Peyer's patch (tissue), 4 donors: Measurements from ENCODE around the gene KIF26B.

Source experiments
- POLR2A ChIP-seq, 2 donors: fragments of 450-650 bp; IDR thresholded peaks; one replicate each; pipeline ENCODE4 v1.5.1; 2017; ENCODE audit warnings: antibody characterized with exemption in 2 of 2, mild to moderate bottlenecking in 2 of 2, moderate library complexity in 2 of 2
- TF ChIP-seq, protein P1 (sequence below), 6 experiments: fragments of 450-650 bp in 4 of 6; fragments of 200-600 bp in 2 of 6; sonication (generic) in 1 of 6; IDR thresholded peaks; one replicate each; pipeline ENCODE4 v1.5.1; 2017 to 2019; ENCODE audit warnings: antibody characterized with exemption in 6 of 6, mild to moderate bottlenecking in 3 of 6, moderate library complexity in 1 of 6

DNA sequence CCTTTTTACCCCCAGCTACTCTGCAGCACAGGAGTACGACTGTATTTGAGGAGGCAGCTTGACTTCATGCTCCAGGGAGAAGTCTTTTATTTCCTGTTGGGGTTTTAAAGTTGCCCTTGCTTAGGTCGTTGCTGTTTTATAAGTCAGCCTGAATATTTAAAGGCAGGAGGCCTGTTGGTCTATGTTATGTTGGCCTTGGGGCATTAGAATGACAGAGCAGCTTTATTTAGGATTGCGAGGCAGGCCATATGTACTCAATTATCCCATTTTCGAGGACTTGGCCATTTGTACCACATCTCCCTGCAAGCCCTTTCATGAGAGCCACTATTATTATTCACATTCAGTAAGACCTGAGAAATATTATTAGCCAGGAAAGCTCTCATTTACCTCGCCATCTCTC is 47.0 kb downstream of the KIF26B start:
- no peak for TF ChIP-seq POLR2A (IDR thresholded peaks at IDR 0.05)
- TF ChIP-seq, protein P1, sequence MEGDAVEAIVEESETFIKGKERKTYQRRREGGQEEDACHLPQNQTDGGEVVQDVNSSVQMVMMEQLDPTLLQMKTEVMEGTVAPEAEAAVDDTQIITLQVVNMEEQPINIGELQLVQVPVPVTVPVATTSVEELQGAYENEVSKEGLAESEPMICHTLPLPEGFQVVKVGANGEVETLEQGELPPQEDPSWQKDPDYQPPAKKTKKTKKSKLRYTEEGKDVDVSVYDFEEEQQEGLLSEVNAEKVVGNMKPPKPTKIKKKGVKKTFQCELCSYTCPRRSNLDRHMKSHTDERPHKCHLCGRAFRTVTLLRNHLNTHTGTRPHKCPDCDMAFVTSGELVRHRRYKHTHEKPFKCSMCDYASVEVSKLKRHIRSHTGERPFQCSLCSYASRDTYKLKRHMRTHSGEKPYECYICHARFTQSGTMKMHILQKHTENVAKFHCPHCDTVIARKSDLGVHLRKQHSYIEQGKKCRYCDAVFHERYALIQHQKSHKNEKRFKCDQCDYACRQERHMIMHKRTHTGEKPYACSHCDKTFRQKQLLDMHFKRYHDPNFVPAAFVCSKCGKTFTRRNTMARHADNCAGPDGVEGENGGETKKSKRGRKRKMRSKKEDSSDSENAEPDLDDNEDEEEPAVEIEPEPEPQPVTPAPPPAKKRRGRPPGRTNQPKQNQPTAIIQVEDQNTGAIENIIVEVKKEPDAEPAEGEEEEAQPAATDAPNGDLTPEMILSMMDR (IDR thresholded peaks at IDR 0.05): no peak
